Activated T-cell treated with anti-CD3 and anti-CD28 coated beads, Interleukin-2, amount 50 U/mL, for 24 hours (primary cell): ENCODE results near the gene NRXN3.

ENCODE experiments used
- DNase-seq: peaks from one replicate; pipeline ENCODE4 v3.0.0-alpha.2; 2020
- H3K27ac Mint-ChIP-seq: 2 replicates; pipeline ENCODE4 v1.8.0; 2020; ENCODE audit warnings: mild to moderate bottlenecking, mixed read lengths
- H3K27me3 Mint-ChIP-seq: 2 replicates; pipeline ENCODE4 v1.8.0; 2020; ENCODE audit warnings: mixed read lengths
- H3K36me3 Mint-ChIP-seq: 2 replicates; pipeline ENCODE4 v1.8.0; 2020; ENCODE audit warnings: low read depth, mixed read lengths
- H3K4me1 Mint-ChIP-seq: 2 replicates; pipeline ENCODE4 v1.8.0; 2020; ENCODE audit warnings: low read depth, mixed read lengths
- H3K4me3 Mint-ChIP-seq: 2 replicates; pipeline ENCODE4 v1.8.0; 2020; ENCODE audit warnings: mild to moderate bottlenecking, moderate library complexity, mixed read lengths
- H3K9me3 Mint-ChIP-seq: 2 replicates; pipeline ENCODE4 v1.8.0; 2020; ENCODE audit warnings: mixed read lengths

NRXN3 gene

DNA sequence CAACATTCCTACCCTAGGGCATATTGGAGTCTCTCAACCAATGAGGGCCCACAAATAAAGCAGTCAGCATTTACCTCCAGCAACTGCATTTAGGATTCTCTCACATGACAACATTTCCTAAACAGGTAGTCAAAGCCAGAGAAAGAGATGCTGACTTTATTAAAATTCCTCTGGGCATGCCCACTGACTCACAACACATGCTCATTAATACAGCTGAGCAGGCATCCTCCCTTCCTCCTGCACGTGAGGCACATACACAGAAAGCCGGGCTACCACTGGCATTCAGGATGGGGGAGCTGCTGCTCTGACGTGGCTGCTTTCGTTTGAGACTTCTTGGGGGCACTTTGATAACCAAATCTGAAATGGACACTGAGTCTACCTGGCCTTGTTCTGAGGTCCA is 174.1 kb downstream of the NRXN3 start:
- Mint-ChIP-seq H3K36me3 (no peaks in the 10 kb centered on the region), H3K4me1 (no peaks in the 10 kb centered on the region), H3K9me3 (no peaks in the 10 kb centered on the region), H3K27ac (no peak overlapping the region), H3K27me3 (peaks cover 3% of the 10 kb centered on the region), H3K4me3 (no peak overlapping the region)
- no peak for DNase-seq

DNA sequence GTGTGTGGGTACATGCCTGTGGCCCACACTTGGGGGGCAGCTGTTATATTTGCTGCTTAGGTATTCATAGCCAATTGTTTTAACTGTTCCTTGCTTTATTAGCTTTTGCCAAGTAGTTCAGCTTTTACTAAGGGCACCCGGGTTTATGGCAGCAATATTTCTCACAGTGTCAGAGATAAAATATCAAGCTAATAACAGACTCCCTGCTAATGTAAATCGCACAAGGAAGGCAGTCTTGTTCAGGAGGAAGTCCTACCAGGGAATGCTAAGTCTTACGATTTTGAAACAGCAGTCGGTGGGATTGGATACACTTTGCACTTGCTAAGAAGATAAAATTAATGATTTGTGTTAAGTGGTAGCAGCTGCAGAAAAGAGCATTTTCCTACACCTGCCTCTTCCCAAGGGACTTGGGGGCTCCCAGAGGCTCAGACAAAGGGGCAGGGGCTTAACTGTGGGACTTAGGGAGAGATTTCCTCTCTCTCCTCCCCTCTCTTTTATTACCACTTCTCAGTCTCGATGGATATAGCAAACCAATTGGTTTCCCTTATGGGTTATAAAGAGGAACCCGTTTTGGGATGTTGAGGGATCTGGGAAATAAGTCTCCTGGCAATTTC is 175.1 kb downstream of the NRXN3 start:
- H3K27me3 Mint-ChIP-seq: no peaks in the 10 kb centered on the region
- H3K36me3 Mint-ChIP-seq: no peaks in the 10 kb centered on the region
- no peak for DNase-seq
- no peak overlapping the region for H3K4me3 Mint-ChIP-seq
- no peaks in the 10 kb centered on the region for H3K9me3 Mint-ChIP-seq
- no peak overlapping the region for H3K27ac Mint-ChIP-seq
- no peaks in the 10 kb centered on the region for H3K4me1 Mint-ChIP-seq

DNA sequence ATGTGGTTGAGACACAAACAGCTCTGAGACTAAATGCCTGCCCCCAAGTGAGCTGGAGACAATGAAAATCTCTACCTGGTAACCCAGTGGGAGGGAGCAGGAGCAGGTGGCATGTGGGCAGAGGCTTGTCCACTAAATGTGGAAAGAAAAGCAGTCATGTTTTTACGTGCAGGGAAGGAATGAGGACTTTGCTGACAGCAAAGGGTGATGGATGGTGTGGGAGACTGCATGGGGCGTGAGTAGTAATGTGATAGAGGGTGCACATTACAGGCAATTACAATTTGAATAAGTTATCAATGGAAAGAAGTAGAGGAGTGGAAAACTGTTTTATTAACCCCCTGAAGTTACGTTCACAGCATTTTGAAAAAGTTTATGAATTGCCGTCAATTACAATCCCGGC is 176.6 kb downstream of the NRXN3 start:
- no peak overlapping the region for H3K27ac Mint-ChIP-seq
- H3K27me3 Mint-ChIP-seq: no peaks in the 10 kb centered on the region
- H3K36me3 Mint-ChIP-seq: no peaks in the 10 kb centered on the region
- H3K4me1 Mint-ChIP-seq: no peaks in the 10 kb centered on the region
- no peak for DNase-seq
- H3K4me3 Mint-ChIP-seq: no peak overlapping the region
- no peaks in the 10 kb centered on the region for H3K9me3 Mint-ChIP-seq

DNA sequence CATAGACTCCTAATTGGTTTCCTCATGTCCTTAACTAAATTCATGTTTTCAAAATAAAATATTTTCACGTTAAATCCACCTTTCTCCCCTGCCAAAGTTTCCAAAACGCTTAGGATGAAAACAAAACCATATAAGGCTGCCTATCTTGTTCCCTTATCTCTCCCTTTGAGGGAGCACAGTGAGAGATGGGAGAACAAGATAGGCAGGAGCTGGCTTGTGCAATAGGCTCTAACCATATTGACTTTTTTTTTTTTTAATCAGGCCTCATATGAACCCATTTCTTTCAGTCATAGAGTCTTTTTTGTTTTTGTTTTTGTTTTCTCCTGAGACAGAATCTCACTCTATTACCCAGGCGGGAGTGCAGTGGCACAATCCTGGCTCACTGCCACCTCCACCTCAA is 184.9 kb downstream of the NRXN3 start:
- Mint-ChIP-seq H3K27me3 (no peaks in the 10 kb centered on the region), H3K27ac (no peak overlapping the region), H3K4me1 (no peaks in the 10 kb centered on the region), H3K4me3 (no peak overlapping the region), H3K36me3 (no peaks in the 10 kb centered on the region), H3K9me3 (no peaks in the 10 kb centered on the region)
- no peak for DNase-seq

DNA sequence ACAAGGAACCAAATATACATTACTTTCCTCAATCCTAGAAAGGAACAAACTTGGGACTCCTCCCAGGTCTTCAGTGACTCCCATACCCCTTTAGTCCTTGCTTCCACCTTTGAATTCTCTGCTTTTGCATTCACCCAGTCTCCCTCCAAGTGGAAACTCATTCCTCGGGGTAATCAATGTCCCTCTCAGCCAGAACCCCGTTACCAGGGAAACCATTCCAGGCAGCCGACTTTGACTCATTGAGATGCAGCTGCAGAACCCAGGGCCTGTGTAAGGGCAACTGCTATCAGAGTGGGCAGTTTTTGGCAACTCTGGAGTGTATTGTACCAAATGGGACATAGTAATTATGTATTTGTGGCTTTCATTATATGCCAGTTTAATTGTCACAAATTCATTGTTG is 186.2 kb downstream of the NRXN3 start:
- no peaks in the 10 kb centered on the region for H3K27me3 Mint-ChIP-seq
- no peaks in the 10 kb centered on the region for H3K4me1 Mint-ChIP-seq
- no peaks in the 10 kb centered on the region for H3K9me3 Mint-ChIP-seq
- H3K36me3 Mint-ChIP-seq: no peaks in the 10 kb centered on the region
- H3K27ac Mint-ChIP-seq: no peak overlapping the region
- DNase-seq: no peak
- no peak overlapping the region for H3K4me3 Mint-ChIP-seq

DNA sequence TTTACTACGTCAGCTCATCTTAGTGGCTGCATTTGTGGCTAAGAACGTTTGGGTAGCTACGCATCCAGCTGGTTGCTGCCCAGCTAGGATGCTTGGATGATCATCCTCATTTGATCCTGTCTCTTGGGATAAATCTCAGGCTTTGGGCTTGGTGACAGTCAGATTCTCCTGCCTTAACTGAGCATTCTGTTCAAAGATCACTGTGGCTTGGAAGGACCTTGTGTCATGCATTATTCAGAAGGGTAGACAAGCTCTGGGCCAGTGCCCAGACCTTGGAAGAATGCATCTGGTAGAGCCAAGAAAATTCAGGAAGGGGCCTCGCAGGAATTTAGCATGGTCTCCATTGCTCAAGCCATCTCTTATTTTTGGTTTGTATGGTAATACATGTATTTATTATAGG is 188.4 kb downstream of the NRXN3 start:
- no peaks in the 10 kb centered on the region for H3K4me1 Mint-ChIP-seq
- no peaks in the 10 kb centered on the region for H3K36me3 Mint-ChIP-seq
- no peak for DNase-seq
- H3K27me3 Mint-ChIP-seq: peaks cover 5% of the 10 kb centered on the region
- H3K27ac Mint-ChIP-seq: no peak overlapping the region
- H3K9me3 Mint-ChIP-seq: no peaks in the 10 kb centered on the region
- H3K4me3 Mint-ChIP-seq: no peak overlapping the region

DNA sequence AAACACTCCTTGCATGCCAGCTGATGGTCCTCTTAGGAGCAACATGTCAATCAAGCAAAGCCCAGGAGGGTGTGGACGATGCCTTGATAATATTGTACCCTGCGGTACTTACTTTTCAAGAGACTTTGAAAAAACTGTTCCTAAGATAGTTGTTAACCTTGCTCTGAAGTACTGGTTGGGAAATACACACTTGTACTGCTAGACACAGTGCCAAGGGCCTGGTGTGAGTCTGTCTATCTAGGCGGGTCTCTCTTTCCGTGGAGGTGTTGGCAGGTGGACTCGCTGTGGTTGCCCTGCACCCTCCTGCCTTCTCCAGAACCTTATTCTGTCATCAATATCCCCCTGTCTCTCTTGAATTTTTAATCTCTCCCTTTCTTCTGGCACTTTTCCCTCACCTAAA is 189.4 kb downstream of the NRXN3 start:
- H3K4me1 Mint-ChIP-seq: no peaks in the 10 kb centered on the region
- H3K9me3 Mint-ChIP-seq: no peaks in the 10 kb centered on the region
- no peak overlapping the region for H3K27ac Mint-ChIP-seq
- H3K36me3 Mint-ChIP-seq: no peaks in the 10 kb centered on the region
- peaks cover 5% of the 10 kb centered on the region for H3K27me3 Mint-ChIP-seq
- no peak for DNase-seq
- H3K4me3 Mint-ChIP-seq: no peak overlapping the region

DNA sequence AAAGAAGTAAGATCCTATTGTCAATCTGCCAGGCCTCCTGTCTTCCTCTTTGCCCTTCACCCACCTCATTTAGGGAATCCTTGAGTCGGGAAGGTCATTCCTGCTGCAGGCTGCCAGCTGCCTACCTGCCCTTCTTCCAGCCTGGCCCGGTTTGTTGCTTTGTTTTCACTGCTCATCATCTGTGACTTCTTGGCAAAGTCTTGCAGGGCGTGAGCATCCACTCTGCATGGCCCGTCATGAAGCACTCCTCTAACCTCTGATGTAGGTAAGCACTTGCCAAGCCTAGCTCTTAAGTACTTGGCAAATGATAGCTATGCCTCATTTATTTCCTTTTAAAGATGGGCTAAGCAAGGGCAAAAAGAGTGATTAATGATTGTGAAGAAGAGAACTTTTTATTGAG is 192.8 kb downstream of the NRXN3 start:
- H3K4me3 Mint-ChIP-seq: no peak overlapping the region
- peaks cover 2% of the 10 kb centered on the region for H3K9me3 Mint-ChIP-seq

DNA sequence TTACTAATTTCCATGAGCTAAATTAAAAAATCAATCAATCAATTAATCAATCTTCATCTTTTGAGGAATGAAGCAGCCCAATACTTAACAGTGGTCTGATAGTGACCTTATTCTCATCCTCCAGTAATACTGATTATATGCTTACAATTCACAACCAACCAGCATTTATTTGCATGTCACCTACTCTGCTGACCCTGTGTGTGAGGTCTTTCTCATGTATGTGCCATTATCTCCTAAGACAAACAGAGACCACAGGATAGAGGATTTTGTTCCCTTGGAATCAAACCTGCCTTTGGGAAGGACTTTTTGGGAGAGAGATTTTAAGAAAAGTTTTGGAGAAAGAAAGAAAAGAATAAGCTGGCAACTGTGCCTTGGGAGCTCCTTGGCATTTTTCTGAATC is 197.2 kb downstream of the NRXN3 start:
- no peak overlapping the region for H3K4me3 Mint-ChIP-seq

More for the DNA sequence above, 192.8 kb downstream of the NRXN3 start:
- no peaks in the 10 kb centered on the region for H3K36me3 Mint-ChIP-seq
- peaks cover 5% of the 10 kb centered on the region for H3K27me3 Mint-ChIP-seq
- DNase-seq: no peak
- no peaks in the 10 kb centered on the region for H3K4me1 Mint-ChIP-seq
- no peak overlapping the region for H3K27ac Mint-ChIP-seq

DNA sequence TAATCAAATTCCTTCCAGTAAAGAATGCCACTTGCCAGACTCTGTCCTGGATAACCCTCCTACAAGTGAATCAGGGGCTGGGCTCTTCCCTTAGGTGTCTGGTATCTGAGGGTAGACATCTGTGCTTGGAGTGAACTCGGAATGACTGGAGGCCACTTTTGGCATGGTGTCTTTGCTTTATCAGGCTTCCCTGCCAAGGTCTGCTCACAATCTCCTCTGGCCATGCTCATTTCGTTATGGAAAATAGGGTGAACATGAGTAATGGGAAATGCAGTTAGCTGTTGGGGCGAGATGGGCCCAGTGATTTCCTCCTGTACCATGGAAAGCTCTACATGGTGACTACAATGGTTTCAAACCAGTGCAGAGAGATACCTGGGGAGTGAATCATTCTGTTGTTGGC is 212.9 kb downstream of the NRXN3 start:
- Mint-ChIP-seq H3K36me3 (no peaks in the 10 kb centered on the region), H3K27ac (no peak overlapping the region), H3K27me3 (no peaks in the 10 kb centered on the region), H3K4me3 (no peak overlapping the region), H3K9me3 (no peaks in the 10 kb centered on the region), H3K4me1 (no peaks in the 10 kb centered on the region)
- DNase-seq: no peak

More for the DNA sequence above, 197.2 kb downstream of the NRXN3 start:
- H3K27me3 Mint-ChIP-seq: peaks cover 8% of the 10 kb centered on the region
- H3K9me3 Mint-ChIP-seq: peaks cover 2% of the 10 kb centered on the region
- no peak overlapping the region for H3K27ac Mint-ChIP-seq
- H3K36me3 Mint-ChIP-seq: no peaks in the 10 kb centered on the region
- DNase-seq: no peak
- H3K4me1 Mint-ChIP-seq: no peaks in the 10 kb centered on the region

DNA sequence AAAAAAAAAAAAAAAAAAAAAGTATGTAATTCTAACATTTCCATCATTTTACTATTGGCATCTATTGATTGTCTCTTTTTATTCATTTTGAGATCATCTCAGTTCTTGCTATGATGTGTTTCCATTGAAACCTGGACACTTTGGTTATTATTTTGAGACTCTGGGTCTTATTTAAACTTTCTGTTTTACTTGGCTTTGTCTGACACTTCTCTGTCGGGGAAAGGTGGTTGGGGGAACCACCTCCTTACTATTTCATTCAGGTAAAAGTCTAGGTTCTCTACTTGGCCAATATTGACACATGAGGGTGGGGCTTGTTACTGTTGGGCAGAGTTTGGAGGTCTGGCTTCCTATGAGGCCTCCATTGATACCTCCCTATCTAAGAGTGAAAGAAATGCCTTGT is 228.0 kb downstream of the NRXN3 start:
- Mint-ChIP-seq H3K4me1 (no peaks in the 10 kb centered on the region), H3K27ac (no peak overlapping the region), H3K36me3 (no peaks in the 10 kb centered on the region), H3K27me3 (peaks cover 2% of the 10 kb centered on the region), H3K4me3 (no peak overlapping the region), H3K9me3 (peaks cover 7% of the 10 kb centered on the region)
- DNase-seq: no peak

DNA sequence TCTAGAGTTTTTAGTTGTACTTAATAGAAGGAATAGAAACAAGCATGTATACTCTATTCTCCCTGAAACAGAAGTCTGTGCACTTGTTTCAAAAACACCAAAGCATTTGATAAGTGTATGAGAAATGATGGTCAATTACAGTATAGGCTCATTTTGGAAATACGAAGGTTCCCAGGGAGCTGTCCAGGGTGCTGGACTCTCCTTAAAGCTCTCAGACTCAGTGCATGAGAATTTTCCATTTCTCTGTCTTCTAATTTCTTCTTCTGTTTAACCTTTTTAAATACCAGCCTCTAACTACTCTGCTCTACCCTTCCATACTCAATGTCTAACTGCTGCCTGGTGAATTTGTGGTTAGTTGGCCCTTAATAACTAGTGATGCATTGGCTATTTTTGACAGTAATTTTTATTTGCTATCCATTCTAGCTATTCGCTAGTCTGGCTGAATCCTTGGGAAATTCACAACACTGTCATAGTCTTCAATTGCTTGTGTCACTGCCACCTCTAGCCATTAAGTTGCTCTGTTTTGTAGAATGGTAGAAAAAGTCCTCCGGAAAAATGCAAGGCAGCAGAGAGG is 229.2 kb downstream of the NRXN3 start:
- DNase-seq: no peak
- peaks cover 7% of the 10 kb centered on the region for H3K9me3 Mint-ChIP-seq
- H3K27ac Mint-ChIP-seq: no peak overlapping the region
- no peaks in the 10 kb centered on the region for H3K36me3 Mint-ChIP-seq
- no peak overlapping the region for H3K4me3 Mint-ChIP-seq
- H3K27me3 Mint-ChIP-seq: peaks cover 7% of the 10 kb centered on the region
- no peaks in the 10 kb centered on the region for H3K4me1 Mint-ChIP-seq

DNA sequence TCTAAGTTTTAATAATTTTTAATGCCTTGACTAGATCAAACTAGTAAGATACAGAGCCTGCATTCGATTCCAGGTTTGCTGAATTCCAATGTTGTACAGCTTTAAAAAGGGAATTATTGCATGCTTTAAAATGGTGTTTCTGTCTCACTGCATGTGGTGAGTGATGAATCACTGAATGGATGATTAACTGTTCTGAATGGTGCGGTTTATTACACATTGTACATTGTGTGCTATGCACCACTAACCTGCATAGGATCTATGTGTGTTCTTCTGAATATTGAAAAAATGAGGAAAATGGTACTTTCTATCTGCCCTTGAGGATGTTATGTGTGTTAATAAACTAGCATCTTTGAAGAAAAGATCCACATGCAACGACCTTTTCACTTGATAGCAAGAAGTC is 231.7 kb downstream of the NRXN3 start:
- peaks cover 7% of the 10 kb centered on the region for H3K9me3 Mint-ChIP-seq
- H3K4me3 Mint-ChIP-seq: no peak overlapping the region
- no peaks in the 10 kb centered on the region for H3K36me3 Mint-ChIP-seq
- H3K27me3 Mint-ChIP-seq: peaks cover 7% of the 10 kb centered on the region
- no peak overlapping the region for H3K27ac Mint-ChIP-seq
- DNase-seq: no peak
- H3K4me1 Mint-ChIP-seq: no peaks in the 10 kb centered on the region

DNA sequence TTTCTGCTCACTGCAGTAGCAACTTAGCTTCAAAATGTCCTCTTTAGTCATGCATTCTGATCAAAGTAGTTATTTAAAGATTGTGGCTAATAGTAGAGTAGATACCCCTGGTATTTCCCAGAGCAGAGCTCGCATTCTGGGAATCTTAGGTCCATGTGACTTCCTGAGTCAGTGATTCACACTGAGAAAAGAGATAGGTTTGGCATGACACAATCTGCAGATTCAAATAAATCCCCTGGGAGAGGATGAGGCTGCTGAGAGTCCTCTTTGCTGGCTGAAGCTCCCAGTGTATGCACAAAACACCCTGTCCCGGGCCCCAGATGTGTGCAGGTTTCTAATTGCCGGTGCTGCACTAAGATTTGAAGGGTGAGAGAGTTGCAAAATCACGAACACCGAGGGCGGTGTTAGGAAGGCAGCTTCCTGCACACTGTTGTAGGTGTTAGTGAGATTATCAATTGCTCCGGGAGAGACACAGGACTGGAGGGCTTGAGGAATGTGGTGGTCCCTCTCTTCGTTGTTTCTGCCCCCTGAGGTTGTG is 233.2 kb downstream of the NRXN3 start:
- no peak for DNase-seq
- H3K4me1 Mint-ChIP-seq: no peaks in the 10 kb centered on the region
- peaks cover 6% of the 10 kb centered on the region for H3K27me3 Mint-ChIP-seq
- no peak overlapping the region for H3K4me3 Mint-ChIP-seq
- H3K9me3 Mint-ChIP-seq: peaks cover 6% of the 10 kb centered on the region
- H3K27ac Mint-ChIP-seq: no peak overlapping the region
- H3K36me3 Mint-ChIP-seq: no peaks in the 10 kb centered on the region

DNA sequence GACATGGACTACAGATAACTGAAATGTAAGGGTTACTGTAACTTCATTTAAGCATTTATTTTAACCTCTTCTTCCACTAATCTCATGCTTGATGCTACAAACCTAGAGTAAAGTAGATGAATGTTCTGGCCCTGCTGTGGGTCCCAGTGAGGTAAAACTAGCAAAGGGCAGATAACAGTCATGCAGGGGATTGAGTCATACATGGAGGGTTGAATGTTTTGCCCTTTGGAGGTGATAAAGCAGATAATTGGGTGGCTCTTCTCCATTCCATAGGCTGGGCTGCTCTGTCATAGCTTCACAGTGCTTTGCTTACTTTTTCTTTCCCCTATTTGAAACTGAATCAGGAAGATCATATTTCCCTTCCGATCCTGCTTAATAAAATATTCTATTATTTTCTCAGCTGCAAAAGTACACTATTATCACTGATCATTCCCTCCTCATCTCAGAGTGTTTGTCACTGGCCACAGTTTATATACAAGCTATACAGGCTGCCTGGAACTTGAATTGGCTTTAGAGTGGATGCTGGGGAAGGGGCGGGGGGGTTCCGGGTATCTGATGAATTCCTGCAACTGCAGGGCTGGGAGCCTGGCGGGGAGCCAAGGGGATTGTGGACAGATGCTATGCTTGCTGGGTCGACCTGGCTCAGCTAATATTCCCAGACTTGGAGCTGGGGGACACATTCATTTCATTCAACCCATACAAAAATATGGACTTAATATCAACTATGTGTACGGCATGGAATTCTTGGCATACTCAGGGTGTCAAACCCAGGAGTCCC is 235.1 kb downstream of the NRXN3 start:
- no peak for DNase-seq
- H3K36me3 Mint-ChIP-seq: no peaks in the 10 kb centered on the region
- peaks cover 5% of the 10 kb centered on the region for H3K27me3 Mint-ChIP-seq
- H3K4me3 Mint-ChIP-seq: no peak overlapping the region
- H3K4me1 Mint-ChIP-seq: no peaks in the 10 kb centered on the region
- H3K9me3 Mint-ChIP-seq: peaks cover 3% of the 10 kb centered on the region
- H3K27ac Mint-ChIP-seq: no peak overlapping the region
